NCI-H1436 treated with DMSO at 0.1 percent for 48 hours (cell line): ENCODE data around the gene DNAJB12.
"Not testable (repeated sequence)": the region's sequence is repeated elsewhere in the genome, so short reads cannot be mapped to it uniquely, and the experiment has no call there.

Source experiments
- DNase-seq: peaks from one replicate; lab custom pipeline; 2025; lab: John Stamatoyannopoulos, UW

DNAJB12 gene

GRCh38 chr10:72330069-72330426, 24.7 kb downstream of the DNAJB12 start:
- DNase-seq = no peak

- no peak for DNase-seq
Measured at GRCh38 chr10:72329290-72330068, 25.2 kb downstream of the DNAJB12 start.

DNA sequence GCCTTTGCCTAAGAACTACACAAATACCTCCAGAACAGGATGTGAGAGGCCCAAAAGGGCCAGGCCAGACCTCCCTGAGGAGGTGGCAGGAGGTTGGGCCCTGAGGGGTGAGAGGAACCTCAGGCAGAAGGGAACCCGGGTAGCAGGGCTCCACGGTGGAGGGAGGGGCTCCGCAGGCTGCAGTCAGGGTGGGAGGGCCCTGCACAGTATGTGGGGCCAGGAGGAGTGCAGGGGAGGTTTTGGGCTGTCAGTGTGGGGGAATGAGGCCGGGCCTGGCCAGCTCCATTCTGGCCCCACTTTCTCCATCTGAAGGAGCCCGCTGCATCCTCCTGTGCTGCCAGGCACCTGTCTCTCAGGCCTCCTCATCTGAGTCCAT, 25.9 kb downstream of the DNAJB12 start:
- DNase-seq = no peak

GRCh38 chr10:72328045-72328828, 26.5 kb downstream of the DNAJB12 start:
- DNase-seq = no peak

GRCh38 chr10:72326665-72327603, 27.8 kb downstream of the DNAJB12 start:
- DNase-seq = not testable (repeated sequence)

DNA sequence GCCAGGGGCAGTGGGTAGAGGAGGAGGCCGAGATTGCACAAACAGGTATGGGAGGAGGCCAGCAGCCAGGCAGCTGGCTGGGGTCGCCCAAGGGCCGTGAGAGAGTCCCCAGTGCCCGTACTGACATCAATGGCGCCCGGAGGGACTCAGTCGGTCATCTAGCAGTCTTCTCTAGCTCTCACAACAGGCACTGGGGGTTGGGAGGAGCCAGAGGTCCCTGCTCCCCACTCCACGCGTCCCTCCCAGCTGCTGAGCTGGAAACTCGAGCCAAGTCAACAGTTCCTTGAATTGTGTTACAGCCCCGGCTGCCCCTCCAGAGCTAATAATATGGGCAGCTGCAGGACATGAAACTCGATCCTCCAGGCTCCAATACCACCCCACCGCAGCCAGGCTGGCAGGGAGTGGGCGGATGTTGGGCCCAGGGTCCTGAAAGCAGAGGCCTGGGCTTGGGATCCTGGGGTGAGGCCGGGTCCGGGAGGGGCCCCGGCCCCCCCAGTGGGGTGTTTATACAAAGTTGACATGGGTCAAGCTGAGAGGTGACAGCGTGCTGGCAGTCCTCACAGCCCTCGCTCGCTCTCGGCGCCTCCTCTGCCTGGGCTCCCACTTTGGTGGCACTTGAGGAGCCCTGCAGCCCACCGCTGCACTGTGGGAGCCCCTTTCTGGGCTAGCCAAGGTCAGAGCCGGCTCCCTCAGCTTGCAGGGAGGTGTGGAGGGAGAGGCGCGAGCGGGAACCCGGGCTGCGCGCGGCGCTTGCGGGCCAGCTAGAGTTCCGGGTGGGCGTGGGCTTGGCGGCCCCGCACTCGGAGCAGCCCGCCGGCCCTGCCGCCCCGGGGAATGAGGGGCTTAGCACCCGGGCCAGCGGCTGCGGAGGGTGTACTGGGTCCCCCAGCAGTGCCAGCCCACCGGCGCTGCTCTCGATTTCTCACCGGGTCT, 29.2 kb downstream of the DNAJB12 start:
- not testable (repeated sequence) for DNase-seq

GRCh38 chr10:72323771-72324191, 30.9 kb downstream of the DNAJB12 start:
- DNase-seq = no peak

- no peak for DNase-seq
Measured at GRCh38 chr10:72323108-72323749, 31.5 kb downstream of the DNAJB12 start.

DNA sequence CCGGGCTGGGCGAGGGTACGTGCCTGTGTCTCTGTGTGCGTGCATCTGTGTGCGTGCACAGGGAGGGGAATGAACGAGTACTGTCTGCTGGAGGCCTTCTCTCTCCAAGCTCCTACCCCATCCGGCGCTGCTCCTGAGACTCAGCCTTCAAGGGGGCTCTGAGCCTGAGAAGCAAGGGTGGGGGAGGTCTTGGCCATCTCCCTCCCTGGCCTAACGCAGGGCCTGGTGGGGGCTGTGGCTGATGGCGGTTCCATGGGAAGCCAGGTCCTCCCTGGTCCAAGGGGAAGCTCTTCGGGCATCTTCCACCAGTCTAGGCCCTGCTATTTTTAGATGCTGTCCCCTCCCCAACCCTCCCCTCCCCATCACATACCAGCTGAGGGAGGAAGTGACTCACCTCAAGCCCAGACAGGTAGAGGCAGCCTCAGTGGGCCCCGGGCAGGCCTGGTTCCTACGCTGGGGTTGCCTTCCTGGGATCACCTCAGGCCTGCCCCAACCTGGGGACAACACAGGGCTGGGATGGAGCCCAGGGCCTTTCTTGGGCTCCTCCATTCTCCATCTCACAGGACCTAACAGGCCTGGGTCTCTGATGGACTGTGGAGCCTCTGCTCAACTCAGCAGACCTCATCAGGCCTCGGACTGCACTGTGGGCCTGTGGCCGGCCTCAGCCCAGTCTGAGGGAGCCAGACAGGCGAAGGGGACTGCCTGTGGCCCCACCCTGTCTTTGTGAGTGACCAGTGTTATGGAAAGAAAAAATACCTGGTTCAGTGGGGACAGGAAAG, 32.2 kb downstream of the DNAJB12 start:
- no peak for DNase-seq

DNA sequence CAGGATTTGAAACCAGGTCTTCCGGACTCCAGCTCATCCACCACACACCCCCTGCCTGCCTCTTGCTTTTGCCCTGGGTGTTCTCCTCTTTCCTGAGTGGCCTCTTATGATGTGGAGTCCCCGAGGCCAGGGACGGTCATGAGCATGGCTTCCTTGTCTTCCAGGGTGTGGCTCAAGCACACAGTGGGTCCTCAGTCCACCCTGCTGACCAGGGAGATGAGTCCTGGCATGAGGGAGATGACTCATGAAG, 32.8 kb downstream of the DNAJB12 start:
- no peak for DNase-seq

DNA sequence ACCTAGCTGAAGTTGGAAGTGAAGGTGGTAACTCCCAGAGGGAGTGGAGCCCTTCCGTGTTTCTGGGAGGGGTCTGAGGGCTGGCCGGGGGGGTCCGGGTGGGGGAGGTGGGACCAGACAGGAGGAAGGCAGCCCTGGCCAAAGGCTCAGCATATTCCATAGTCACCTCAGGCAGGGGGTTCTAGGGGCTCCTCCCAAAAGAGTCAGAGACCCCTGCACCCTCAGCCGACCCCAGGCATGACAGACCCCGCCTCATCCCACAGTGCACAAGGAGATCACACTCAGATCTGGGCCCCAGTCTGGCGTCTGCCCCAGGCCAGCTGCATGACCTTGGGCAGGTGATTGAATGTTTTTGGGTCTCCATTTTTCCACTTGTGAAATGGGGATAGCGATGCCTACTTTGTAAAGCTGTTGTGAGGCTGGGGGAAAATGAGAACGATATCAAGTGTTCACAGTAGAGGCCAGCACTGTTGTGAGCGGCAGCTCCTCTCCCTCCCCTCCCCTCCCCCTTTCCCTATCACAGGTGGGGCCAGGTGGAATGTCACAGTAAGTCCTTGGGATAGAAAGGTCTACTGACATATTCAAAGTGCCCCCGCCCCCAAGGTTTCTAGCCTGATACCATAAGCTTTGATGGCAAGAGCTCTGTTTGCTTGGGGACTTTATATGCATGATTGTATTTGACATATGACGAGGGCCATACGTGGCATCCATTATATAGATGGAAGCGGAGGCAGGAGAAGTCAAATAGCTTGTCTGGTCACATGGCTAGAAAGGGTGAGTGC, 33.3 kb downstream of the DNAJB12 start:
- no peak for DNase-seq

GRCh38 chr10:72320676-72321247, 34.0 kb downstream of the DNAJB12 start:
- peak; percentile 88 for DNase-seq

GRCh38 chr10:72319416-72320254, 35.1 kb downstream of the DNAJB12 start:
- no peak for DNase-seq

- no peak for DNase-seq
Measured at GRCh38 chr10:72318418-72319262, 36.1 kb downstream of the DNAJB12 start.

DNA sequence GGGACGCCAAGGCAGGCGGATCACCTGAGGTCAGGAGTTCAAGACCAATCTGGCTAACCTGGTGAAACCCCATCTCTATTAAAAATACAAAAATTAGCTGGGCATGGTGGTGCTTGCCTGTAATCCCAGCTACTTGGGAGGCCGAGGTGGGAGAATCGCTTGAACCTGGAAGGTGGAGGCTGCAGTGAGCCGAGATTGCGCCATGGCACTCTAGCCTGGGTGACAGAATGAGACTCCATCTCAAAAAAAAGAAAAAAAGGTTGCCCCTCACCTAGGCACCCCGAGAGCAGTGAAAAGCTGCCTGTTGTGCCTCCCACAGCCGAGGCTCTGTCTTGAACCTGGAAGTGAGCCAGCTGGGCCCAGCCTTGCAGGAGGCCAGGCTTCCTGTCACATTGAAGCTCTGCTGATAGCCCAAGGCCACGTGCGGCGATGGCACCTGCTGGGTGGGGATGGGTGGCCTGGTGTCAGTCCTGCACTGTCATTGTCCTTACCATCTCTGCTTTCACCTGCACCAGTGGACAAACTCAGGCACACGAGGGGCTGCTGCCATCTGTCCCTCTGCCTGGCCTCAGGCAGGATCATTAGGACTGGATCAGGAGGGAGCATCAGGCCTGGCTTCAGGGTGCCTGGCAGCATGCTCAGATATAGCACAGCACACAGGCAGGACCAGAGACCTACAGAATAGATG, 37.8 kb downstream of the DNAJB12 start:
- DNase-seq = no peak

GRCh38 chr10:72316386-72316700, 38.4 kb downstream of the DNAJB12 start:
- DNase-seq = no peak
